ENCODE data around the gene CTIF.

- TF ChIP-seq CTCF (IDR thresholded peaks at IDR 0.05; ENCODE audit: insufficient read depth, low read length, poor library complexity, severe bottlenecking), result no peak
- no peak for TF ChIP-seq EZH2phosphoT487 (conservative IDR thresholded peaks at IDR 0.05; ENCODE audit: low read length)
These were observed 23.2 kb downstream of the CTIF start for GRCh38 chr18:48562075-48562474.
